Heart left ventricle (tissue), 16 donors: ENCODE measurements around the gene TMEM156. TPM values are rescaled to one million over a fixed set of nuclear protein-coding genes. Genes with fewer than 3 reads are reported as not detected.
"Not testable (repeated sequence)": the region's sequence is repeated elsewhere in the genome, so short reads cannot be mapped to it uniquely, and the experiment has no call there.

Source experiments
- ATAC-seq, 4 donors: fragments of 200-7000 bp; cut with Tn5 transposase; one replicate each; pipeline ENCODE4 v1.9.1; 2020 to 2022; ENCODE audit warnings: moderate library complexity in 4 of 4, mild to moderate bottlenecking in 3 of 4, moderate number of reproducible peaks in 1 of 4
- DNase-seq, 5 donors: peaks; one replicate each; pipeline ENCODE4 v3.0.0-alpha.2; 2020
- H3K27ac ChIP-seq, 12 donors: fragments of 200-600 bp; sonication (generic) in 4 of 12; one replicate each; pipeline versions ENCODE4 v1.5.0 to v1.8.0; 2016 to 2022; ENCODE audit warnings: mild to moderate bottlenecking in 2 of 12
- H3K27me3 ChIP-seq, 9 donors: fragments of 200-600 bp; sonication (generic) in 2 of 9; one replicate each; pipeline versions ENCODE4 v1.5.1 to v1.8.0; 2016 to 2022; ENCODE audit warnings: mild to moderate bottlenecking in 3 of 9
- H3K36me3 ChIP-seq, 9 donors: fragments of 200-600 bp; sonication (generic) in 2 of 9; one replicate each; pipeline versions ENCODE4 v1.5.0 to v1.8.0; 2018 to 2022; ENCODE audit warnings: mild to moderate bottlenecking in 2 of 9
- H3K4me1 ChIP-seq, 12 donors: fragments of 200-600 bp; sonication (generic) in 4 of 12; one replicate each; pipeline versions ENCODE4 v1.5.0 to v1.8.0; 2016 to 2022; ENCODE audit warnings: mild to moderate bottlenecking in 3 of 12
- H3K4me3 ChIP-seq, 12 donors: fragments of 200-600 bp; sonication (generic) in 4 of 12; one replicate each; pipeline versions ENCODE4 v1.5.0 to v1.8.0; 2017 to 2022; ENCODE audit warnings: mild to moderate bottlenecking in 9 of 12, moderate library complexity in 4 of 12
- H3K9me3 ChIP-seq, 12 donors: fragments of 200-600 bp; sonication (generic) in 4 of 12; one replicate each; pipeline versions ENCODE4 v1.5.0 to v1.8.0; 2016 to 2022; ENCODE audit warnings: mild to moderate bottlenecking in 1 of 12
- POLR2A ChIP-seq, 2 donors: fragments of 450-650 bp; IDR thresholded peaks; one replicate each; pipeline ENCODE4 v1.6.1; 2017; ENCODE audit warnings: antibody characterized with exemption in 2 of 2, mild to moderate bottlenecking in 2 of 2, moderate library complexity in 2 of 2
- WGBS, 4 donors: extraction: QIAGEN DNeasy Blood & Tissue Kit in 2 of 4; methylation state at CpG; one replicate each; pipeline versions ENCODE4 v1.1.5 to v1.1.7; 2013 to 2018; 5-methylcytosine and 5-hydroxymethylcytosine counted together
- intact Hi-C, 10 donors: fragments of 100-400 bp; cut with DNase I; formaldehyde crosslinking; loops; one replicate each; pipeline versions ENCODE4 v1.11.1 to v1.14.2; 2022
- polyA plus RNA-seq, 2 donors: library from polyadenylated mRNA; stranded (reverse); fragments of 200-250 nt; gene quantifications; one replicate each; pipeline ENCODE4 v1.2.3, GENCODE V29; 2013
- total RNA-seq, 9 donors: library from RNA; depleted of rRNA in 2 of 9; stranded (reverse); fragments of >200 nt in 2 of 9; fragmentation: NEBNext Ultra II Directional in 3 of 9; extraction: Animal tissue kit (Norgen Biotek cat#: 25700) in 3 of 9; gene quantifications; one replicate each; pipeline versions ENCODE4 v1.1.0 to v1.2.4, GENCODE V29; 2016 to 2023
- TF ChIP-seq, protein P1 (sequence below), 12 donors: fragments of 200-600 bp; sonication (generic) in 4 of 12; IDR thresholded peaks; one replicate each; pipeline versions ENCODE4 v1.5.0 to v1.8.0; 2018 to 2022; ENCODE audit warnings: antibody characterized with exemption in 12 of 12, mild to moderate bottlenecking in 5 of 12
- donor health status: ischemic (EF 13 %, LVEDD 7.1; RV severe dilation, severe dysfunction).
- donor health status: healthy with polysubstance abuse.
- donor health status: DM: no; HTN: yes; CAD: no.
- donor health status: DM: no; HTN: no; CAD: no.
- donor health status: ischemic (EF 25% LVEDD 6.9; RV normal size, moderate dysfunction).
- donor health status: ischemic (EF 25% LVEDD 5.7; RV mildly dilated, moderate dysfunction).
- donor health status: healthy.
- donor health status: DM: yes; HTN: yes; CAD: no.
- donor health status: ischemic (EF 35%, LVEDD 5.7; RV mildly dilated, moderate dysfunction).
- donor health status: nonischemic (EF 11% LVEDD 7.7; RV severe dilation, severe dysfunction).
- donor health status: DM: yes; HTN: yes; CAD: no.
- donor health status: PGD.
- donor health status: ischemic (EF 29% LVEDD 5.4; RV normal size, mild dysfunction).
- donor health status: nonischemic (EF 23%, LVEDD 6.1; RV moderate dilation, normal function).

The TMEM156 gene
- total and polyA plus RNA-seq, 11 donors, result 0.06 to 2.3 (median 0.14) TPM; not detected in 8

DNA sequence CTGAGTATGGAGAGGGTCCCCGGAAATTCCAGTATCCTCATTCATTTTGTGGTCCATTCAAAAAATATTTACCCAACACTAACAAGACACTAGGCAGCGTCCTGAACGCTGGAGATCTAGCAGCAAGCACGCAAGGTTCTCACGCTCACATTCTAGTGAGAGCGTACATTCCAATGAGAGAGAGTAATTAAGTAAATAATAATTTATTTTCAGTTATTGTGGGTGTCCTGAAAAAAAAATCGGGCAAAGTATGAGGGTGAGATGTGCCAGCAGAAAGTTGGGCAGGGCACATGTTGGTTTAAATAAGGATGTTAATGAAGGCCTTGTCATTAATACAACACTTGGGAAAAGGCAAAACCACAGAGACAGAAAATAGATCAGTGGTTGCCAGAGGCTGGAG, 4.0 kb upstream of the TMEM156 start:
- DNase-seq, result no peak
- no peak for ATAC-seq
- no peaks in the 10 kb centered on the region for H3K36me3 ChIP-seq
- intact Hi-C loops, result no loop called here
- no peak overlapping the region for H3K4me3 ChIP-seq
- no peak overlapping the region for H3K27ac ChIP-seq
- no peaks in the 10 kb centered on the region for H3K27me3 ChIP-seq
- WGBS, 4 donors, result 84 to 97% (median 92%) methylated on average over 7 of the region's 7 CpGs
- no peaks in the 10 kb centered on the region for H3K9me3 ChIP-seq
- no peak for TF ChIP-seq POLR2A (IDR thresholded peaks at IDR 0.05)
- TF ChIP-seq, protein P1, sequence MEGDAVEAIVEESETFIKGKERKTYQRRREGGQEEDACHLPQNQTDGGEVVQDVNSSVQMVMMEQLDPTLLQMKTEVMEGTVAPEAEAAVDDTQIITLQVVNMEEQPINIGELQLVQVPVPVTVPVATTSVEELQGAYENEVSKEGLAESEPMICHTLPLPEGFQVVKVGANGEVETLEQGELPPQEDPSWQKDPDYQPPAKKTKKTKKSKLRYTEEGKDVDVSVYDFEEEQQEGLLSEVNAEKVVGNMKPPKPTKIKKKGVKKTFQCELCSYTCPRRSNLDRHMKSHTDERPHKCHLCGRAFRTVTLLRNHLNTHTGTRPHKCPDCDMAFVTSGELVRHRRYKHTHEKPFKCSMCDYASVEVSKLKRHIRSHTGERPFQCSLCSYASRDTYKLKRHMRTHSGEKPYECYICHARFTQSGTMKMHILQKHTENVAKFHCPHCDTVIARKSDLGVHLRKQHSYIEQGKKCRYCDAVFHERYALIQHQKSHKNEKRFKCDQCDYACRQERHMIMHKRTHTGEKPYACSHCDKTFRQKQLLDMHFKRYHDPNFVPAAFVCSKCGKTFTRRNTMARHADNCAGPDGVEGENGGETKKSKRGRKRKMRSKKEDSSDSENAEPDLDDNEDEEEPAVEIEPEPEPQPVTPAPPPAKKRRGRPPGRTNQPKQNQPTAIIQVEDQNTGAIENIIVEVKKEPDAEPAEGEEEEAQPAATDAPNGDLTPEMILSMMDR (IDR thresholded peaks at IDR 0.05), result no peak
- H3K4me1 ChIP-seq, result peaks cover 0 to 8% (median 0%) of the 10 kb centered on the region in 12 donors

DNA sequence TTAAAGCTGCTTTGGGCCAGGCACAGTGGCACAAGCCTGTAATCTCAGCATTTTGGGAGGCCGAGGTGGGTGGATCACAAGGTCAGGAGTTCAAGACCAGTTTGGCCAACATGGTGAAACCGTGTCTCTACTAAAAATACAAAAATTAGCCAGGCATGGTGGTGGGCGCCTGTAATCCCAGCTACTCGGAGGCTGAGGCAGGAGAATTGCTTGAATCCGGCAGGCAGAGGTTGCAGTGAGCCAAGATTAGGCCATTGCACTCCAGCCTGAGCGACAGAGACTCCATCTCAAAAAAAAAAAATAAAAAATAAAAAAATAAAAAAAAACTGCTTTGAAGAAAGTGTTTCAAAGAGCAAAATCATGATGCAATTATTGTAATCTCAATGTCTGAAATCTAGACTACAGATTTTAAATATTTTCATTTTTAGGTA, 604 bp downstream of the TMEM156 start:
- DNase-seq, H3K9me3 ChIP-seq, intact Hi-C loops, H3K27me3 ChIP-seq, H3K36me3 ChIP-seq, ATAC-seq: not testable (repeated sequence)
- WGBS, 4 donors, result 88 to 93% (median 92%) methylated on average over 6 of the region's 6 CpGs
- peak overlapping the region in 1 of 12 donors; percentile 51 for H3K27ac ChIP-seq
- H3K4me3 ChIP-seq, result peak overlapping the region in 1 of 12 donors; percentile 46
- H3K4me1 ChIP-seq, result peaks cover 0 to 22% (median 0%) of the 10 kb centered on the region in 12 donors

DNA sequence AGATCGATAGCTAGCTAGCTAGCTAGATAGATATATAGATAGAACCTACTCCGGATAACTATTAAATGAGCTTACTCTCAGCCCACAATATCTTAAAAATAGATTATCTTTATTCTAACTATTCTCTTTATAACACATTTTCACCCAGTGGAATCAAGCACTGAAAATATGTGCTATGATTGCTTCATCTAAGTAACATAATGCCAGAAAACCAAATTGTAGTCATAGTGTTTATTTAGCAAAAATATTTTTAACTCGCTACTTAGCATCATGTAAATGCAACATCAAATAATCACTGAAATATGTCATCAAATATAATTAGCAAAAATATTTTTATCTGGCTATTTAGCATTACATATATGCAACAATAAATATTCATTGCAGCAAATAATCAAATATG, 1.5 kb downstream of the TMEM156 start:
- Histone ChIP-seq H3K27me3 (no peaks in the 10 kb centered on the region), H3K36me3 (no peaks in the 10 kb centered on the region), H3K9me3 (no peaks in the 10 kb centered on the region), H3K4me1 (peaks cover 0 to 23% (median 0%) of the 10 kb centered on the region in 12 donors), H3K4me3 (peak overlapping the region in 1 of 12 donors; percentile 46), H3K27ac (peak overlapping the region in 1 of 12 donors; percentile 17)
- 87 to 91% (median 89%) methylated on average over 3 of the region's 3 CpGs for WGBS, 4 donors
- intact Hi-C loops, result no loop called here
- no peak for TF ChIP-seq POLR2A (IDR thresholded peaks at IDR 0.05)
- TF ChIP-seq, protein P1 (IDR thresholded peaks at IDR 0.05), result no peak
- DNase-seq (no peak), ATAC-seq (no peak)

GRCh38 chr4:39029752-39030694, 2.2 kb downstream of the TMEM156 start:
- Histone ChIP-seq H3K4me1 (peaks cover 0 to 26% (median 0%) of the 10 kb centered on the region in 12 donors), H3K9me3 (no peaks in the 10 kb centered on the region), H3K27me3 (no peaks in the 10 kb centered on the region), H3K36me3 (no peaks in the 10 kb centered on the region), H3K4me3 (peak overlapping the region in 1 of 12 donors; percentile 46), H3K27ac (peak overlapping the region in 1 of 12 donors; percentile 17)
- DNase-seq (no peak), ATAC-seq (no peak)
- intact Hi-C loops, result no loop called here
- TF ChIP-seq, protein P1 (IDR thresholded peaks at IDR 0.05), result no peak
- TF ChIP-seq POLR2A (IDR thresholded peaks at IDR 0.05), result no peak
